Measurements from ENCODE around the gene NAGK. TPM values are rescaled to one million over a fixed set of nuclear protein-coding genes. Genes with fewer than 3 reads are reported as not detected.

NAGK gene
- 132 and 137 TPM in 2 replicates for total RNA-seq

GRCh38 chr2:71068218-71069035, at the start of gene NAGK:
Gene NAGK (plus strand): TSS chr2:71068648. CDS start chr2:71068684, 36 bp downstream.

Other genes with a start within 250 kb of the NAGK start
- 0.10 TPM in 1 of 2 replicates, not detected in the other for gene CLEC4F, start 248.0 kb upstream of the NAGK start, total RNA-seq
- not detected in 2 replicates for gene CD207, start 232.8 kb upstream of the NAGK start, total RNA-seq
- 1.5 and 2.5 TPM in 2 replicates for gene VAX2, start 168.1 kb upstream of the NAGK start, total RNA-seq
- 5.8 TPM in 1 of 2 replicates, not detected in the other for gene ATP6V1B1, start 132.7 kb upstream of the NAGK start, total RNA-seq
- 0.73 and 0.79 TPM in 2 replicates for gene ANKRD53, start 90.0 kb upstream of the NAGK start, total RNA-seq
- gene TEX261, start 73.8 kb upstream of the NAGK start, total RNA-seq: 46.4 and 64.4 TPM in 2 replicates
- gene MCEE, start 61.6 kb downstream of the NAGK start, total RNA-seq: 5.1 and 5.3 TPM in 2 replicates
- gene MPHOSPH10, start 62.0 kb downstream of the NAGK start, total RNA-seq: 19.5 and 21.7 TPM in 2 replicates
- gene PAIP2B, start 158.5 kb downstream of the NAGK start, total RNA-seq: 0.27 and 0.49 TPM in 2 replicates

Measured in mammary microvascular endothelial cell (primary cell).